HG03558 (cell line): ENCODE data around the gene CUL4B.
"Not testable (repeated sequence)": the region's sequence is repeated elsewhere in the genome, so short reads cannot be mapped to it uniquely, and the experiment has no call there.

Source experiments
- ATAC-seq: cut with Tn5 transposase; IDR thresholded peaks from one replicate; pipeline ENCODE4 v1.9.1; 2021; ENCODE audit warnings: moderate number of reproducible peaks; ENCODE audit not compliant: unreplicated experiment; ENCODE audit errors: extremely low read depth

CUL4B gene

DNA sequence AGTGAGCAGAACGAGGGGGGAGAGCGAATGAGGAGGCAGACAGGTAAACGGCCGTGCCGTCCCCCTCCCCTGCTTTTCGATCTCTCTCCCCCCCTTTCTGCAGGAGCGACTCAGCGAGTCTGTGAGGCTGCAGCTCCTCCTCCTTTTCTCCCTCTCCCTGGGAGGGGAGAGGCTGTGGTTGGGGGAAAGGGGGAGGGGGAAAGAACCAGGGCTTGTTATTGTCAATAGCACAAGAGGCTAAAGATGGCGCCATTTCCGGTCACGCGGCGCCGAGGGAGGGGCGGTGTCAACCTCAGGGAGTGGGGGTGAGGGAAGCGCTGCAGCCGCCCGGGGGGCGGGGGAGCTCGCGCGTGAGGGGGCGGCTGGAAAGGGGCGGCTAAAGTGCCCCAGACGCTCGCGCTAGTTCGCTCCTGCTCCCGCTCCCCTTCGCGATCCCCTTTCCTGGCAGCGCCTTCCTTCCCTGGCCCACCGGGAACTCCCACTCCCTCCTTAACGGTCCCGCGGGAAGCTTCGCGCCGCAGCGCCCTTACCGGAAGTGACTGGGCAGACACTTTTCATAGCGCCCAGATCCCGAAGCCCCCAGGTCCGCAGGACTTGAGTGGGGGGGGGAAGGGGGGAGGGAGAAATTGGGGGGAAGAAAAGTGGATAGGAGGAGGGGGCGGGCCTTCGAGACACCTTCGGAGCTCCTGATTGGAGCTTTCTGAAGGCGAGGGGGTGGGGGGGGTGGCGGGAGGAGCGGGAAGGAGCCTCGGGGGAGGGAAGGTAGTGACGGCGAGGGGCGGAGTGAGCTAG lies at the start of gene CUL4B:
Gene CUL4B, minus strand, starts transcription at position 121 of the 792 bp plus-strand sequence. CDS start 324 bp downstream, outside the sequence.
- ATAC-seq, result peak; percentile 68

- ATAC-seq, result no peak
These were observed 43.6 kb upstream of the CUL4B start for GRCh38 chrX:120604361-120604782.

DNA sequence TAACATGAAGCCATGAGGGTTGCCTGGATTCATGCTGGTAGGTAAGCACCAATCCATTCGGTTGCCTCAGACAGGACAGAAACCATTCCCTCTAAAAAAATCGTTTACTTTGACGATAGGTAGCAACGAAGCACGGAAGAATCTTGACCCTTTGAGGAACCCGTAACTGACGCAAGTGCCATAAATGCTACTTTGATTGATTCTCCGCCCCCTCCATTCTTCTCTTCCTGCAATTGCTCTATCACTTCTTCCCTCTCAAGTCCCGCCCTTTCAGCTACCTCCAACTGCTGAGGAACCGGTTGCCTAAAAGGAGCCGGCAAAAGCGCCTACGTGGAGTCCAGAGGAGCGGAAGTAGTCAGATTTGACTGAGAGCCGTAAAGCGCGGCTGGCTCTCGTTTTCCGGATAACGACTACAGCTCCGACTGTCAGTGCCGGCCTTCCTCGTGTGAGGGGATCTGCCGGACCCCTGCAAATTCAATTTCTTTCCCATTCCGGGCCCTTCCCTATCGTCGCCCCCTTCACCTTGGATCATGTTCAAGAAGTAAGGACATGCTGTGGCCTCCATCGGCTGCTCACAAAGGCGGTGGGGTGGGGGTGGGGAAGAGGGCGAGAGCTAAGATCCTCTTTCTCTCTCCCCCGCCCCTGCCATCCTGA lies 43.1 kb upstream of the CUL4B start, which contains the start of gene MCTS1:
Gene MCTS1, plus strand, starts transcription at position 395 of the 654 bp plus-strand sequence. Its CDS starts 136 bp downstream, at position 531.
- peak; percentile 86 for ATAC-seq

- ATAC-seq, result no peak
These were observed 24.9 kb upstream of the CUL4B start for GRCh38 chrX:120585702-120586101.

DNA sequence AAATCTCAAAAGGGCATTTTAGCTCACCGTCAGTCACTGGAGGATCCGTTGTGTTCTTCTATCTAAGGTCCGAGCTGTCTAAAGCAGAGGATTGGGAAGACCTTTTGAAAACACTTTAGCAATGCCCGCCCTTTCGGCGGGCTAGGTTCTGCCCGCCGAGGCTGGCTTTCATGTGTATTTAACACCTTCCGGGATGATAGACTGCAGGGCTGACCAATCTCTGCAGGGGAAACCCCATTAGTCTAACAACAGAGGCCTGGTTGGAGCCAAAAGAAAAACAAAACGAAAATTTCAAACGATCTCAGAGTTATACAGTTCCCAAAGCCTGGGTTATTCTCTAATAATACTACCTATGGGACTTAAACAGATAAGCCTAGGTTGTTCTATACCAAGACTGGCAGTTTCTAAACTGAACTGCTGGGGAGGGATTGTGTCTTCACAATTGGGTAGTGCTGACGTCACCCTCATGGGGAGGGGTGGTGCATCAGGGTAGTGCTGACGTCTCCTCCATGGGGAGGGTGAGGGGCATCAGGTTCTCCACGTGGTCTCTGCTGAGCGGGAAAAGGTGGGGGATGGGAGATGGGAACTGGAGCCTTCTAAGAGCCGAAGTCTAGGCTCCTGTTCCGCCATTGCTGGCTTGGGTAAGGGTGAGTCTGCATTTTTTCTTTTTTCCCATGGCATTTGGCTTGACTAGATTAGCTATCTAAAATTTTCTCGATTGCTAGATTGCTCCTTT lies 14.8 kb upstream of the CUL4B start:
- ATAC-seq, result no peak

DNA sequence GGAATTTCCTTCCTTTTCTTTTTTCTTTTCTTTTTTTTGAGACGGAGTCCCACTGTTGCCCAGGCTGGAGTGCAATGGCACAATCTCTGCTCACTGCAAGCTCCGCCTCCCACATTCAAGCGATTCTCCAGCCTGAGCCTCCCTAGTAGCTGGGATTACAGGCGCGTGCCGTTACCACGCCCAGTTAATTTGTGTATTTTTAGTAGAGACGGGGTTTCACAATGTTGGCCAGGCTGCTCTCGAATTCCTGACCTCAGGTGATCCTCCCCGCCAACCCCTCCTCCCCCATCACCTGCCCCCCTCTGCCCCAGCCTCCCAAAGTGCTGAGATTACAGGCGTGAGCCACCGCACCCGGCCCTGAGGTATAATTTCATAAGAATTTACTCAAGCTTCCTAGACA lies 13.0 kb upstream of the CUL4B start:
- ATAC-seq, result not testable (repeated sequence)

DNA sequence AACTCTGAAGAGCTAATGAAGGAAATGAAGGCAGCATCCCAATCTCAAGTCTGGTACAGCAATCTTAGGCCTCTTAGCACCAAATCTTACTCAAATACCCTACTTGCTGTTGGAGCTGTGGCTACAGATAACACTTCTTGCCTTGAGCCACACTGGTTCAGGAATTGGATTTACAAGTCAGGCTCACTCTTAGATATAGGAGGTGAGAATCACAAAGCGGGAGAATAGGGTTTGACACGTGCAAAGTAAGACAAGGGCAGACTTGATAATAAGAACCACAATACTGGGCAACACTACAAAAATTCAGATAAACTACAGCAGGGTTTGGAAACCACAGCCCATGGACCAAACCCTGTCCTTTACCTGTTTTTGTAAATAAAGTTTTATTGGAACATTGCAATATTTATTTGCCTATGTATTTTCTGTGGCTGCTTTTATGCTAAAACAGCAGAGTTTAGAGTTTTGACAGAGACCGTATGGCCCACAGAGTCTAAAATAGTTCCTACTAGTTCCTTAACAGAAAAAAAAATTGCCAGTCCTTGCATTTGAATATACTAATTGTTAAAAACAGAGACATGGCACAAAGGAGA lies 9.3 kb upstream of the CUL4B start:
- ATAC-seq, result no peak

GRCh38 chrX:120568609-120569008 lies 7.8 kb upstream of the CUL4B start:
- no peak for ATAC-seq

DNA sequence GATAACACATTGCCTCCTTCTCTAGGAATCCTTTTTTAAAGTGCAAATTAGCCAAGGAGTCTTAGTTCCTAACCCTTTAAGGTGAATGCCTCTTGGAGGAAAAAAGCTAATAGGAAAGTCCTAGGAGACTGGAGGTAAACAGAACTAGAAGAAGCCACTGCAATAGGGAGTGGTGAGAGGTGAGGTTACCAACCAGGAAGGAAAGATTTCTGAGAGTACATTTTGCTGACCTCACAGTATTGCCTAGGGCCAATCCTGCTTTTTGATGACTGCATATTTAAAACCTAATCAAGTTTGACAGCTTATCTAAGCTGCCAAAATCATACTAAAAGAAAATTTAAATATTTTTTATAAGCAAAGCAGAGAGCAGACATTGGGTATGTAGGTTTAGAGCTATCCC lies 7.3 kb upstream of the CUL4B start:
- no peak for ATAC-seq

DNA sequence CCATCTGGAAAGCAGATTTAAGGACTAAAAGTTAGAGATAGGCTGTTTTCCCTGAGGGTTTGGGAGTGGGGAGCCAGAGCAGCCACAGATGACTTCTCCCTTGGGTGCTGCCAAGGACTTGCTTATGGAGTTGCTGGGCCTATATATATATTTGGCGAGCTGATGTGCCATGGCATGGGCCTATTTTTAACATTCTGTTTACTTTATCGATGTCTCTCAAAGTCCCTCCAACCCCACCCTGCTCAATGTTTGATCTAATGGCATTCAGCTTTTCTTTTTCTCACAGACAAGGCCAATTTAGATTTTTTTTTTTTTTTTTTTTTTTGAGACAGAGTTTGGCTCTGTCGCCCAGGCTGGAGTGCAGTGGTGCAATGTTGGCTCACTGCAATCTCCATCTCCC lies 6.1 kb upstream of the CUL4B start:
- ATAC-seq, result no peak

DNA sequence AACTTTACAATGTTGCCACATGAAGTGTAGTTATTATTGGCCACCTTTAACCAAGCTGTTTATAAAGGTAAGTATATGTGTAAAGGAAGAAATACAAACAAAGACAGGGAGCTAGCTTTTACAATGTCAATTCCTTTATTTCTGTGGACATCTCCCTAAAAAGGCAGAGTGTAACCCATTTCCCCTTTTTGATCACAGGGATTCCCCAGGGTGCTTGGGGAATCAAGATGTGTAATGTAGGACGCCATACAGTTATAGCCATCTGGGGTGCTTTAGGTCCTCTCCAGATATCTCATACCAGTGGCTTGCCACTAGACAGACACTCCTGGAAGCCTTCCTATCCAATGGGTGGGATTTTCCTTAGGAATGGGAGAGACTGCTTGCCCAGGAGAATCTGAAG lies 4.2 kb upstream of the CUL4B start:
- ATAC-seq, result no peak

- no peak for ATAC-seq
These were observed 1.8 kb upstream of the CUL4B start for GRCh38 chrX:120562569-120562926.

GRCh38 chrX:120561634-120562568 lies 1.1 kb upstream of the CUL4B start:
- ATAC-seq, result no peak

- no peak for ATAC-seq
These were observed 339 bp downstream of the CUL4B start for GRCh38 chrX:120560405-120560841.

- ATAC-seq, result no peak
These were observed 958 bp downstream of the CUL4B start for GRCh38 chrX:120559804-120560203.

DNA sequence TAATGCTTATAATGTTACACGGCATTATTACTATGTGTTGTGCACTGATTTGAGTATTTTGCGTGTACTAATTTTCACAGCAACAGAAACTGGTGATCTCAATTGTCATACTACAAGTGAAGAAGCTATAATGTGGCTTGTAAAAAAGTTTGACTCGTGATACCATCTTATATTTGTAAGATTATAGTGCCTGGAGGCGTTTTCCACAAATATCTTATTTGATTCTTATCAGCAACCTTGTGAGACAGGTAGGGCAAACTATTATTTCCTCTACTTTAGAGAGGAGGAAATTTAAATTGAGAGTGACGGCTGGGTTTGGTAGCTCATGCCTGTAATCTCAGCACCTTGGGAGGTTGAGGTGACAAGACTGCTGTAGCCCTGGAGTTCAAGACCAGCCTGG lies 4.5 kb downstream of the CUL4B start:
- ATAC-seq, result no peak

- no peak for ATAC-seq
These were observed 11.0 kb downstream of the CUL4B start for GRCh38 chrX:120549483-120550452.

DNA sequence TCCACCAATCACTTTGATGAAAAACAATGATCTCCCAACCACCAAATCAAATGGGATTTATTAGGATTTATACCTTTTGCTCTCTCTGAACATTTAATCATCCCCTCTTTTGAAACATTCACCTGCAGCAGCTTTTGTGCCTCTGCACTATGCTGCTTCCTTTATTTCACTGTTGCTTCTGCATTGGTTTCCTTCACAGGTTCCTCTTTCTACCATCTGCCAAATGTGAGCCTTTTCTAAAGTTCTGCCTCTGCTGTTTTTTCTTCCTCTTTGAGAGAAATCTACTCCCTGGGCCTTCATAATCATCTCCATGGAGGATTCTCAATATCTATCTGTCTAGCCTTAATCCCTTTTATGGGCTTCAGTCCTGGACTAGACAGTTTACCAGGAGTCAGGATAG lies 24.7 kb downstream of the CUL4B start:
- ATAC-seq, result no peak
